ENCODE data around the gene MCF2L.

Gene MCF2L

DNA sequence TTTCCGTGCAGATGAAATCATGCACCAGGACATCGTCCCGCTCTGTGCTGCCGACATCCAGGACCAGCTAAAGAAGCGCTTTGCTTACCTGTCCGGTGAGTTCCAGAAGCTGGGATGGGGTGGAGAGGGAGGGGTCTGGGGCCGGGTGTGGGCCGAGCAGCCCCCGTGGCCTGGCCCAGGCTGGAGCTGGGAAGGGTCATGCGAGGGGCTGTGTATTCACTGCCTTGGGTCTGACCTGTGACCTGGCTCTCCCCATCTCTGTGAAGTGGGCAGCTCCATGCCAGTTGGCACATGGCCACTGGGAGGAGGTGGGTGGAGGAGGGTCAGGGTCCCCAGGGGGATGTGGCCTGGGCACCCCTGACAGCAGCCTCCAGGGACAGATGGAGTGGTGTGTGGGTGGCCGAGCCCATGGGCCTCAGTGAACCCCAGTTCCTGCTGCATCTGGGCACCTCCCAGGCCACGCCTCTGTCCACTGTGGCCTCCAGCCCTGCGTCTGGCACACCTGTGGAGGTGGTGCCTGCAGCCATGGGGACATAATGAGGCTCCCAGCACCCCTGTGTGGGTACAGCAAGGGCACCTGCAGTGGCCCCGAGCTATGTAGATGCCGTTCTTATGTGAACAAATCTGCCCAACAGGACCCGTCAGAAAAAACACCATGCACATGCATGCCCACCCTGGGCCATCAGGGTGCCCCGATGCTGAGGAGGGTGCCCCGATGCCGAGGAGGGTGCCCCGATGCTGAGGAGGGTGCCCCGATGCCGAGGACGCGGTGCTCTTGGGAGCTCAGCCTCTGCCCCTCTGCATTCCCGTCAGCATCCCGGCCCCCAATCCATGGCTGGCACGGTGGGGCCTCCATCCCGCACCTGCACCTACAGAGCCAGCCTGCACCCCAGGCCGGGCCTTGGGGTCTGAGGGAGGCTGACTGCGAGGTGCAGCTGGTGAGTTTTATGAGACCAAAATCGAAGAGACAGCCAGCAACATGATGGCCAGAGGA is 46.0 kb downstream of the MCF2L start:
- in situ Hi-C loops (cut with MboI; ENCODE audit: low sequenced_read_pairs, unreplicated experiment) = no loop called here
- no peak for DNase-seq (ENCODE audit: low spot score)
- TF ChIP-seq, protein P1, sequence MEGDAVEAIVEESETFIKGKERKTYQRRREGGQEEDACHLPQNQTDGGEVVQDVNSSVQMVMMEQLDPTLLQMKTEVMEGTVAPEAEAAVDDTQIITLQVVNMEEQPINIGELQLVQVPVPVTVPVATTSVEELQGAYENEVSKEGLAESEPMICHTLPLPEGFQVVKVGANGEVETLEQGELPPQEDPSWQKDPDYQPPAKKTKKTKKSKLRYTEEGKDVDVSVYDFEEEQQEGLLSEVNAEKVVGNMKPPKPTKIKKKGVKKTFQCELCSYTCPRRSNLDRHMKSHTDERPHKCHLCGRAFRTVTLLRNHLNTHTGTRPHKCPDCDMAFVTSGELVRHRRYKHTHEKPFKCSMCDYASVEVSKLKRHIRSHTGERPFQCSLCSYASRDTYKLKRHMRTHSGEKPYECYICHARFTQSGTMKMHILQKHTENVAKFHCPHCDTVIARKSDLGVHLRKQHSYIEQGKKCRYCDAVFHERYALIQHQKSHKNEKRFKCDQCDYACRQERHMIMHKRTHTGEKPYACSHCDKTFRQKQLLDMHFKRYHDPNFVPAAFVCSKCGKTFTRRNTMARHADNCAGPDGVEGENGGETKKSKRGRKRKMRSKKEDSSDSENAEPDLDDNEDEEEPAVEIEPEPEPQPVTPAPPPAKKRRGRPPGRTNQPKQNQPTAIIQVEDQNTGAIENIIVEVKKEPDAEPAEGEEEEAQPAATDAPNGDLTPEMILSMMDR (IDR thresholded peaks at IDR 0.05; ENCODE audit: borderline replicate concordance, control extremely low read depth, extremely low read depth, insufficient read depth, missing control alignments) = no peak

DNA sequence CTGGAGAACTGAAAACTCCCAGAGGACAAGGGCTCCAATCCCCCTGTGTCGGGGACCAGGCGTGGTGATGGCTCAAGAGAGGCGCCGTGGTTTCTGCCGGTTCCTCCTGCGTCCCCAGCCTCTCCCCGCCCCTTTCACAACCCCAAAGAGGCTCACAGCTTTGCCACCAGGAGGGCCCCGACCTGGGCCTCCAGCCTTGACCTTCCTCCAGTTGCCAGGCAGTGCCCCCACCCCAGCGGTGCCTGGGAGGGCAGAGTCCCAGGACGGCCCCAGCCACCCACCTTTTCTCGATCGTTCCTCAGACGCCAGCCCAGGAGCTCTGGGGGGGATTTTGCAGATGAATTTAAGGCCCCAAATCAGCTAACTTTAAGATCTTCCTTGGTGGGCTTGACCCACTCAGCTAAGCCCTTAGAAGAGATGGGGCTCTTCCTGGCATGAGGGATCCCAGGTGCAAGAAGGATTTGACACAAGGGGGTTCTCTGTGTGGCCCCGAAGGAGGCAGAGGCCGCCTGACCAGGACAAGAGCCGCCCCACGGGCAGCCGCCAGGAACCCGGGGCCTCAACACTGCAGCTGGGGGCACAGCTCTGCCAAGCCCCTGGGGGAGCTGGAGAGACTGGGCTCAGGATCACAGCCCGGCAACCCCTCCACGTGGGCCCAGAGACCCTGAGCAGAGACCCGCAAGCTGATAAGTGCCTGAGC is 47.0 kb downstream of the MCF2L start:
- TF ChIP-seq, protein P1 (IDR thresholded peaks at IDR 0.05; ENCODE audit: borderline replicate concordance, control extremely low read depth, extremely low read depth, insufficient read depth, missing control alignments) = no peak
- in situ Hi-C loops (cut with MboI; ENCODE audit: low sequenced_read_pairs, unreplicated experiment) = no loop called here
- DNase-seq (ENCODE audit: low spot score) = no peak

DNA sequence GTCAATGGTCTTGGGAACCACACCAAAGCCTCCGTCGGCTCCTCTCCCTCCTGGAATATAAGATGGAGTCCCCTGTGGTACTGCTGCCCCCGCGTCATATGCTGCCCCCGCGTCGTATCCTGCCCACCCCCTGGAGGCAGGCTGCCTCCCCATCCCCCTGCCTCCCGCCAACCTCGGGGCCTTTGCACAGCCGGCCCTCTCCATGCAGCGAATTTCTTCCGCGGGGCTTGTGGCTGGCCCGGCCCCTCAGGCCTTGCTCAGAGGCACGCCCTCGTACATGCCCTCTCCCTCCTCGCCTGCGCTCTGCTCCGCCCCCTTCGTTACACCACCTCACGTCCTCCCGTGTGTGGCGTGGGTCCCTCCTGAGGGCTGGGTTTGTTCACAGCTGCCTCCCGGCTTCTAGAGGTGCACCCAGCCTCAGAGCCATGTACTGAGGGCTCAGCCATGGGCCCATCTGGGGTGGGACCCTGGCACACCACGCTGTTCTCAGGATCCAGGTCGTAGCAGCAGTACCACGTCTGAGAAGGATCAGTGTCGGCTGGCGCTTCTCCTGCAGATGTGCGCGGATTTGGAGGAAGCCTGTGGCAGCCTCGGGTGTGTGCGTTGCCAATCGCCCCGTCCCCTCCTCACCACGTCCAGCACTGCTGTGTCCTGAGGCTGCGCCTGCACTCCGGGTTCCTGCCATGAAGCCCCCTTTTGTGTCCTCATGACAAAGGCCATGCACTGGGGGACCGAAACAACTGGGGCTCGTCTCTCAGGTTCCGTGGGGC is 47.7 kb downstream of the MCF2L start:
- no peak for DNase-seq (ENCODE audit: low spot score)
- in situ Hi-C loops (cut with MboI; ENCODE audit: low sequenced_read_pairs, unreplicated experiment) = no loop called here
- TF ChIP-seq, protein P1 (IDR thresholded peaks at IDR 0.05; ENCODE audit: borderline replicate concordance, control extremely low read depth, extremely low read depth, insufficient read depth, missing control alignments) = no peak

DNA sequence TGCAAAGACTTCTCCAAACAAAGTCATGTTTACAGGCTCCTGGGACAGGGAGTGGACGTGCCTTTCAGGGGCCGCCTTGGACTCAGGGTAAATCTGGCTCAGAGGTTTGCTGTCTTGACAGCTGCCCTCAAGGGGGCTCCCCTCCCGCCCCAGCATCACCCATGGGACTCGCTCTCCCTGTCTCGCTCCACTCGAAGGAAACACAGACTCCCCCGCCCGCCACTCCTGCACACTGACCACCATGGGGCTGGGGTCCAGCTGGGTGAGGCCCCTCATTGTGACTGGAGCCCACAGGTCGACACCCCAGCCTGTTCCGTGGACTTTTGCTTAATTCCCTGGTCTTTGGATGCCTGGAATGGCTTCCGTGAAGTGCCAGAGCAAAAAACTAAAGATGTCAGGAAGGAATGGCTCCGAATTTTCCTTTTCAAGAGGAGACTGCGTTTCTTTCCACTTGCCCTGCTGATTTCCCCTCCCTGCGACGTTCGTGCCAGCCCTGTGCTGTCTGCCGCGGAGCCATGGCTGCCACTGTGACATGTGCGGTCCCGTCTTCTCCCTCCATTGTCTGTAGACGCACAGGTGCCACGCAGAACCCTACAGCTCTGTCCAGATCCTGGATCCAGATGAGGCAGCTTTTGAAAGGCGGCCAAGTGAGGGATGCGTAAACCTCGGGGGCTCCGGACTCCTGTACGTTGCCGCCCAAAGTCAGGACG is 48.6 kb downstream of the MCF2L start:
- DNase-seq (ENCODE audit: low spot score) = no peak

DNA sequence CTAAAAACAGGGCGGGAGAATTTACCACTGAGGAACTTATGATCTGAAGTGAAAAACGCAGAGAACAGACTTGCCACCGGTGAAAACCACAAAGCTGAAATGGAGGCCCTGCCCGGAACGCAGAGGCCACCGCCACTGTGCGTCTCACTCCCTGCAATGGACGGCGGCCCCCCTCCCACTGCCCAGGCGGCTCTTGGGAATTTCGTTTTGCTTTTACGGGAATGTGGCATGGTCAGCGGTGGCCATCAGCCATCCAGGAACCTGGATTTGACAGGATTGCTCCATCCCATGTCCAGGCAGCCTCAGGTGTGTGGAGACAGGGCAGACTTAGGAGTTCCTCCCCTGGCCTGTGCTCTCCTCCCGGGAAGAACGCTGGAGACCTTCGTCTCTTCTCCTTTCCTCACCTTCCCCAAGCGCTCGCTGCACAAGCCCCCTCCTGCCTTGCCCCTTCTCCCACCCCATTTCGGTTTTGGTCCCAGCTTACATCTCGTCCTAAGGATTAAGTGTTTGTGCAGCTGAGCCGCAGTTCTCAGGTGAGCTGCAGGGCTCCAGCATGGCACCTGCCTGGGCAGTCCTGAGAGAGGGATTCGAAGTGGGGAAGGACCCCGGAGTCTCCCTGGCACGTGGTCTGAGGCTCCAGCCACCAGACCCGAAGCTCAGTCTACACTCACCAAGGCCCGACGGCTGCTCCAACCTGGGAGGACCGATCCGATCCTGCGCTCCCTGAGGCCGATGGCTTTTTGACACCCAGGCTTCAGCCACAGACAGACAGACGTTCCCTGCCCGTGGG is 49.9 kb downstream of the MCF2L start:
- DNase-seq (ENCODE audit: low spot score) = no peak
- TF ChIP-seq, protein P1 (IDR thresholded peaks at IDR 0.05; ENCODE audit: borderline replicate concordance, control extremely low read depth, extremely low read depth, insufficient read depth, missing control alignments) = no peak
- in situ Hi-C loops (cut with MboI; ENCODE audit: low sequenced_read_pairs, unreplicated experiment) = no loop called here

More for the DNA sequence above, 48.6 kb downstream of the MCF2L start:
- TF ChIP-seq, protein P1 (IDR thresholded peaks at IDR 0.05; ENCODE audit: borderline replicate concordance, control extremely low read depth, extremely low read depth, insufficient read depth, missing control alignments) = no peak
- in situ Hi-C loops (cut with MboI; ENCODE audit: low sequenced_read_pairs, unreplicated experiment) = no loop called here
